Endometrial microvascular endothelial cells (primary cell): ENCODE measurements around the gene PPP1R3F. TPM values are rescaled to one million over a fixed set of nuclear protein-coding genes. Genes with fewer than 3 reads are reported as not detected.
"Not testable (repeated sequence)": the region's sequence is repeated elsewhere in the genome, so short reads cannot be mapped to it uniquely, and the experiment has no call there.

ENCODE experiments used
- in situ Hi-C: cut with HindIII; loops from 2 replicates; pipeline ENCODE4 v1.10.0; 2017; ENCODE audit warnings: low sequenced_read_pairs, low pct_unique_long_range_greater_than_20kb; ENCODE audit errors: inconsistent ontology term
- total RNA-seq: library from RNA; depleted of rRNA; stranded (reverse); fragments of >200 nt; gene quantifications from one replicate; pipeline ENCODE4 v1.2.3, GENCODE V29; 2015; ENCODE audit errors: inconsistent ontology term

Gene PPP1R3F
- total RNA-seq, 1 donor from 2014 or later, result 0.84 TPM

DNA sequence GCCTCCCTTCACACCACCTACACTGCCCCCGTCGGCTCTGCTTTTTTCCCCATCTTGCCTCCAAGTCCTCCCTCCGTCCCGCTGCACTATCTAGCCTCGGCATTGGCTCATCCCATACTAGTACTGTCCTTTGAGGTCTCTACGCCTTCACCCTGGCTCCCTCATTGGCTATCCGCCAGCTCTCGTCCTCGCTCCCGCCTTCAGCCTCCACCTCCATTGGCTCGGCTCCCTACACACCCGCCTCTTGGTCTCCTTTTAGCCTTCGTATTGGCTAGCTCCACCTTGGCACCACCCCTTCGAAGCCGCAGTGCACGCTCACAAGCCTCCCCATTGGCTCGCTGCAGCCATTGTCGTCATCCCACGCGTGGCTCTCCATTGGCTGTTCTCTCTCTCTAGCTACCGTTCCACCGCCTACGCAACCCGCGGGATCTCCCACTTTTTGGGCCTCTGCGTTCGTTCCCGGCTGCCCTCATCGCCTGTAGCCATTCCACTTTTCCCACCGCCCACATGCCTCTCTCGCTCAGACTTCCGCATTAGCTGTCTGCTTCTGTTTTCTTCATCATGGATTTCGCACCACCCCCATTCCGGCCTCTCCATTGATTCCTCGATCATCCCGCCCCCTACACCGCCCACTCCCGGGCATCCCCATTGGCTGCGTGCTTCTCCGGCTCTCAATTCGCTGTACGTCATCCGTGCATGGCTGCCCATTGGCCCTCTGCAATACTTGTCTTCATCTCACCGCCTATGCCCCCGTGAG is 405 bp upstream of the PPP1R3F start:
- in situ Hi-C loops, result no loop called here

DNA sequence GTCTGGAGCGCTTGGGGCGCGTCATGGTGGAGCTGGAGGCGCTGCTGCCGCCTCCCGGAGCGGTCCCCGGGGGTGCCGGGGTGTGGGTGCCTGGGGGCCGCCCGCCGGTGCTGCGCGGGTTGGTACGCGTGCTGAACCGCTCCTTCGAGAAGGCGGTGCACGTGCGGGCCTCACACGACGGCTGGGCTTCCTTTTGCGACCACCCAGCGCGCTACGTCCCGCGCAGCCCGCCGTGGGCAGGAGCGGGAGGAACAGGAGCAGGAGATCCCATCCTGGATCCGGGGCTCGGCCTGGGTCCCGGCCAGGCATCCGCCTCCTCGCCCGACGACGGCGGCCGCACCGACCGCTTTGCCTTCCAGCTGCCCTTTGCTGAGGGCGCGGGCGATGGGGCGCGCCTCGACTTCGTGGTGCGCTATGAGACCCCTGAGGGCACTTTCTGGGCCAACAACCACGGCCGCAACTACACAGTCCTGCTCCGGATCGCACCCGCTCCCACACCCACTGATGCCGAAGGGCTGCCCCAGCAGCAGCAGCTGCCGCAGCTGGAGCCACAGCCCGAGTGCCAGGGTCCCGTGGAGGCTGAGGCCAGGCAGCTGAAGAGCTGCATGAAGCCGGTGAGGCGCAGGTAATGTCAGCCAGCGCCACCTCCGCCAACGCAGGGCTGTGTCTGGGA is 792 bp downstream of the PPP1R3F start:
- in situ Hi-C loops, result no loop called here

DNA sequence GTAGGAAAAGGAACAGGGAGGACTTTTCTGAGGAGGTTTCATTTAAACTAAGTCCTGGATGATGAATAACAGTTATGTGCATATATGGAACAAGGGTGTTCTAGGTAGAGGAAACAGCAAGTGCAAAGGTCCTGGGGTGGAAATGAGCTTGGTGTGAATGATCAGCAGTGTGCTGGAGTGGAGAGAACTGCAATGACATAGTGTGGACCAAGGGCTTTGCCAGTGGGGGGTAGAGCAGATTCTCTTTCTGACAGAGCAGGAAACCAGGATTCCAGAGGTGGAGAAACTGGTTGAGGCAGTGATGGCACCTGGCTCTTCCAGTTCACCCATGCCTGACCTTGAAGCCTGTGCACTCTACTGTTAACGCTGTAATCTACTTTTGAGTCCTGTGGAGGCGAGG is 1.7 kb downstream of the PPP1R3F start:
- in situ Hi-C loops, result no loop called here

DNA sequence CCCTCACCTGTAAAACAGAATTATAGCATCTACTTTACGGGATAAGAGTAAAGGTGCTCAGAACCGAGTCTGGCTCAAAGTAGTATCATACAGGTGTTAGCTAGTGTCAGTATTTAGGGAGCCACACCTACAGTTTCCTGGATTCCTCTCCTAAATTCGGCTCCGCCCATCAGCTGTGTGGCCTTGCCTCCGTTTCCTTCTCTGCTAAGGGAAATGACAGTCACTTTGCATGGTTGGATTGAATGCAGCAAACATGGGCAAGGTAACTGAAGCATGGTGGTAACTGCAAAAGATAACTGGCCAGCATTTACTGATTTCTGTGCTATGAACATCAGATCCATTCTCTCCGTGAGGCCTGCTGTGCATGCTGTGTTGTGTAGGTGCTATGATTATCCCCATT is 2.8 kb downstream of the PPP1R3F start:
- in situ Hi-C loops, result no loop called here

DNA sequence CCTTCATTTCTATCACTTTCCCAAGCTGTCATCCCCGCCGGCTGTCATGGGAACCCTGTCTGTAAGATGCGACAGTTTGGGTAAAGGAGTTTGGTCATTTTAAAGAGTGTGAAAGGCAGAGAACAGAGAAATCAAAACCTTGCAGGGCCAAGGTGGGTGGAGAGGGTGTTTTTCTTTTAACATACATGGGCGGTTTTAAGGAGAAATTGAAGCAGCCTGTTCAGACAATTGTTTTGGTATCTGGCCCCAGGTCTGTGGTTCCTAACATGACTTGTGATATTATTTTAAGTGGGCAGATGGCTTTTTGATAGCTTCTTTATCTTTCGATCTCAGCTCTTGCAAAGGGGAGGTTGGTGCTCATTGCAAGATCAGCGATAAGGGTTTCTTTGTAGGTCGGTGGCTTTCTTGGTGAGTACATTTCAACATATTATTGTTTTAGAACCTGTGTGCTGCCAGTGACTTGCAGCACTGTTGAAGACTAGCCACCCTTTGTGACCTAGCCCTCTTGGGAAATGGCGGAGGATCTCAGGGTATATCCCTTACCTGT is 3.7 kb downstream of the PPP1R3F start:
- in situ Hi-C loops, result no loop called here

DNA sequence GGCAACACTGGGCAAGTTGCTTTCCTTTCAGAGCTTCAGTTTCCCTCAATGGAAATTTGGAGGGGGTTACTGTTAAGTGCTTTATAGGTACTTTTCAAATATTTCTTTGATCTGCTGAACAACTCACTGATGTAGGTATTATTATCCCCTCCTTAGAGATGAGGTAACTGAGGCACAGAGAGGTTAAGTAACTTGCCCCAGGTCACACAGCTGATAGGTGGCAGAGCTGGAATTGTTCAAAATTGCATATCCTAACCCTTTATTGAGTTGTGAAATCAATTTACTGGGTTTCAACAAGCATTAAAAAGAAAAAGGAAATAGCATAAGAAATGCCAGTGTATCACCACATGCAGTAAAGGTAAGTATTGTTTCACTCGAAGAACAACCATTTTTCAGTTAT is 6.6 kb downstream of the PPP1R3F start:
- in situ Hi-C loops, result no loop called here

DNA sequence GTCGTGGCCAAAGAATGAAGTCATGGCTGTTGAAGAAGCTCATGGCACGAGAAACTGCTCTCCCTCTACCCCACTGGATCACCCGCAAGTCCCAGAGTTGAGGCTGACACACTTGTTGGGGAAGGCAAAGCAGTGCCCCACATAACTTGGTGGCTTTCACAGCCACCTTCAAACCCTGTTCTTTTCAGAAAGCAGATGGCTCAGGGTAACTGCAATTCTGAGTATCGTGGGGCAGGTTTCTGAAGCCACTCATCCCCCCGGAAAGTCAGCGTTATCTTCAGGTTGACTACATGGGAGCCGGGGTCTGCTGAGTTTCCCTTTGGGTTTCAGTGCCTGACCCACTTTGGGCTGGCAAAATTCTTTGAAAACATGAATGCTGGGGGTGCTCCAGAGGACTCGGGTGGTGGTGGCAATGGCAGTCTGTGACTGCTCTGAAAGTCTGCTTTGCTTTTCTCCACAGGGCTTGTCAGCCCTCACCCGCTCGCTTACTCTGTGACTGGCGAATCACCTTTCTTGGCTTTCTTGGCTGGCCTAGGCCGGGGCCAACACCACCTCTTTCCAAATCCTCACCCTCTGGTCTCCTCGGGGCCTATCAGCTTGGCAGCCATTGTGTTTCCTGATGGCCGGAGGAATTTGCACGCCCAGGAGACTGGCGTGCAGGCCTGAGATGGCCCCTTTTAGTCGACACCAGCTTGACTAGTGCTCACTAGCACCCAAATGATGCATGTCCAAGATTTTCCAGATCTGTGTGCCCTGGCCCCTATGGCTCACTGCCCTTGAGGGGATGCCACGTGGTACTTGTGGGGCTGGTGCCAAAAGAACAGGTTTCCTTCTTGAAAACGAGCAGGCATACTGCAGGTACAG is 7.3 kb downstream of the PPP1R3F start:
- in situ Hi-C loops, result no loop called here

DNA sequence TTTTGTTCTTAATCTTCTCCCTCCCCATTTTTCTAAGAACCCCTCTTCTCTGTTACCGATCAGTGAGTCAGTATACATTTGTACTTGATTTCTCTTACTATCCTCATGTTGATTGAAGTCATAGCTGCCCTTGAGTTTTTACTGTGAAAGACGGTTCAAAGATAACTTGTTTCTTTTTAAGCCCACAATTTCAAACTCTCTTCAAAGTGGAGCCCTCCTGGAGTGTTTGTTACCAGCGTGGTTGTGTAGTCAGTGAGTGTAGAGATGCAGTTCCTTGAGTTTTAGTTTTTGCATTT is 7.9 kb downstream of the PPP1R3F start:
- in situ Hi-C loops, result no loop called here

DNA sequence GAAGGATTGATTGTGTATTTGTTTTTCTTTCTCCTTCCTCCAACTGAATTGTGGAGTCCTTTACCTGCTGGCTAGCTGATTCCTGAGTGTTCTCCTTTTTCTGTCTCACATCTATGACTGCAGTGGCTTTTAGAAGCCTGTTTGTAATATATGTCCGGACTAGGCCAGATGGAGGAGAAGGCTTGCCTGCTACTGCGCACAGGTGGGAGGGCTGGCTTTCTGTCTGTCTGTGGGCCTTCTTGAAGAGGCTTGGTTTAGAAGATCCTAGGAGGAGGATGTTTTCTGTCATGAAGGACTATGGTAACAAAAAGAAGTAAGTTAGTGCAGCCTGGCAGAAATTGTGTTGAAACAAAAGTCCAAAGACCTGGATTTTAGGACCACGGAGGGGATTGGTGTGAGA is 8.5 kb downstream of the PPP1R3F start:
- in situ Hi-C loops, result no loop called here

DNA sequence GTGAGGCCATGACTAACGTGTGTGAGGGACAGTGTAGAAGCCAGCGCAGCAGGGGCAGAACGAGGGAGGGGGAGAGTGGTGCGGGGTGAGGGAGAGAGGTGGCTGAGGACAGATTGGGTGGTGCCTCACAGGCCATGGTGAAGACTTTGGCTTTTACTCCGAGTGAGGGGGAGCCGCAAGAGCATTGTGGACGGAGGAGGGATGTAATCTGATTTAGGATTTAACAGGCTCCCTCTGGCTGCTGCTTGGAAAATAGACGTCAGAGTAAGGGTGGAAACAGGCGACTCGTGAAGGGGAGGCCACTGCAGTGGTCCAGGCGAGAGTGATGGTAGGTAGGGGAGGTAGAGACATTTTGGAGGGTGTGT is 13.0 kb downstream of the PPP1R3F start:
- in situ Hi-C loops, result no loop called here

DNA sequence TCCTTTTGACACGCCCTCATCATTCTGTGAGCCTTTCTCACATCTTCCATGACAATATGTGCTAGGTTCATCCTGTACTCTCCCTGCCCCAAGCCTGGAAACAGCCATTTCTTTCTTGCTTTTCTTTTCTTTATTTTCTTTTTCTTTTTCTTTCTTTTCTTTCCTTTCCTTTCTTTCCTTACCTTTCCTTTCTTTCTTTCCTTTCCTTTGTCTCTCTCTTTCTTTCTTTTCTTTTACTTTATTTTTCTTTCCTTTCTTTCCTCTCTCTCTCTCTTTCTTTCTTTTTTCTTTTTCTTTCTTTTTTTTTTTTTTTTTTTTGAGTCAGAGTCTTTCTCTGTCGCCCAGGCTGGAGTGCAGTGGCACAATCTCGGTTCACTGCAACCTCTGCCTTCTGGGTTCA is 14.6 kb downstream of the PPP1R3F start:
- in situ Hi-C loops, result no loop called here

DNA sequence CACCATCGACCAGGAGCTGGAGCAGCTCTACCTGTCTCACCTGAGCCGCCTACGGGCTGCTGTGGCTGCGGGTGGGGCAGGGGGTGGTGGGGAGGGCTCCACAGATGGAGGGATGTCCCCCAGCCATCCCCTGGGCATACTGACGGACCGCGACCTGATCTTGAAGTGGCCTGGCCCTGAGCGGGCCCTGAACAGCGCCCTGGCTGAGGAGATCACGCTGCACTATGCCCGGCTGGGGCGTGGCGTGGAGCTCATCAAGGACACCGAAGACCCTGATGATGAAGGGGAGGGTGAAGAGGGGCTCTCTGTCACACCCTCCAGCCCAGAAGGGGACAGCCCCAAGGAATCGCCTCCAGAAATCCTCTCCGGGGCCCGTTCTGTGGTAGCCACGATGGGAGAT is 16.5 kb downstream of the PPP1R3F start:
- in situ Hi-C loops, result no loop called here

DNA sequence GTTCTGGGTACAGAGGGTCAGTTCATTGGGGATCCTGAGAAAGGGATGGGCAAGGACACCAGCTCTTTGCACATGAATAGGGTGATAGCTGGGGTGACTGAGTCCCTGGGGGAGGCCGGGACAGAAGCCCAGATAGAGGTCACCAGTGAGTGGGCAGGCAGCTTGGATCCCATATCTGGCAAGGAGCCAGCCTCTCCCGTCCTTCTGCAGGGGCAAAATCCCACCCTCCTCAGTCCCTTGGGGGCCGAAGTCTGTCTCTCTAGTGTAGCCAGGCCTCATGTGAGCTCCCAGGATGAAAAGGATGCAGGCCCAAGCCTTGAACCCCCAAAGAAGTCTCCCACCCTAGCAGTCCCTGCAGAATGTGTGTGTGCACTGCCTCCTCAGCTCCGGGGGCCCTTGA is 17.0 kb downstream of the PPP1R3F start:
- in situ Hi-C loops, result no loop called here

DNA sequence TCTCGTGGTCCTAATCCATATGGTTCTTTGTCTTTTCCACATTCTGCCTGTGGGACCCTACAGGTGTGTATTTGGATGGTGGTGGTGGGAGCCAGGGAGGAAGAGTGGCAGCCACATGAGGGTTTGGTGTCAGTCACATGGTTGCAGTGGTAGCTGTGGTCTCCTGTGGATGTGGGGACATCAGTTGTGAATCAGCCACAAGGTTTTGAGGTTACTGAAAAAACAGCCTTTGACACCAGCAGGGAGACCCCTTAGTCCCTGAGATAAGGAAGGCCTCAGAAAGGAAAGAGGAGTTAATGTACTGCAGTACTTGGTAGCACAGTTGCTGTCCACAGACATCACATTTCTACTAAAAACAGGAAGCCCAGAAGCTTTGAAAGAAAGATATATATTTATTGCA is 18.1 kb downstream of the PPP1R3F start:
- in situ Hi-C loops, result no loop called here

DNA sequence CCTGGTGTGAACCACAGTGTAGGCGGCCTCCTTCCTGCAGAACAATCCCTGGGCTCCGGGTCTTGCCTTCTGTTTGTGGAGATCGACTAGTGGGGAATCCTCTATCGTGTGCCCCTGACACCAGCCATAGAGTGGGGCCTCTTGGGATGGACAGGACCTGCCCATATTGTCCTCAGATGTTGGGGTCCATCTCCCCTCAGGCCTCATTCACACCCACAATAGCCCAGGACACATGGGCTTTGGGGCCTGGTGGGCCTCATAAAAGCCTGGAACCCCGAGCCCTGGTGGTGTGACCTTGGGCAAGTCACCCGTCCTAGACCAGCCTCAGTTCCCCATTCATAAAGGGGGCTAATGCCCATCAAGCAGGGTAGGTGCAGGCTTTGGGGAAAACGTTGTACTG is 20.6 kb downstream of the PPP1R3F start:
- in situ Hi-C loops, result no loop called here

DNA sequence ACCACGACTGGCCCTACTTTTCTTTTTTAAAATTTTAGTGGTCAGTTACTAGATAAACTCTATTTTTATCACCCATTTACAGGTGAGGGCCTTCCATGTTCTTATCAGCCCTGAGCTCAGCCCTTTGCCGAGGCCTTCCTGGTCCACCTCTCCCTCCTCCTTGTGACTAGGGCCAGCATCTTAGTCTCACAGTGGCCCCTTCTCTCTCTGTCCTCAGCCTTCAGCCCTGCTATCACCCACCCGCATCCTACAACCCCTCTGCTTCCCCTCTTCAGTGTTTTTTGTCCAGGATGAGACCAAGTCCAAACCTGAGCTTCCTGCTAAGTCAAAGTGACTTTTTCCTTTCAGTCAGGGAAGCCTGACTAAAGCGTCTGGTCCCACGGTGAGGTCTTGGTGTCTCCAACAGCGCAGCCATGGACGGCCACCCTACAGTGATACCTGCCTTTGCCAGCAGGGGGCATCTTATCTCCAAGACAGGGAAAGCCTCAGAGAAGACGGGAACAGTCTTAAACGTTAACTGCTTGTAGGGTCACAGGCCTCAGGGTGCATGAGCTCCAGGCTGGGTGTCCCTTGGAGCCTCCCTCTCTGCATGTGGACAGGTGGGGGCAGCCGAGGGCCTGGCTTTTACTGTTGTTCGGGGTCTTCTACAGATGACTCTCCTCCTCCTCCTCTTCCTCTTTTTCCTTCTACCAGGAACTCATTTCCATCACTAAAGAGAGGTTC is 22.2 kb downstream of the PPP1R3F start:
- in situ Hi-C loops, result no loop called here

DNA sequence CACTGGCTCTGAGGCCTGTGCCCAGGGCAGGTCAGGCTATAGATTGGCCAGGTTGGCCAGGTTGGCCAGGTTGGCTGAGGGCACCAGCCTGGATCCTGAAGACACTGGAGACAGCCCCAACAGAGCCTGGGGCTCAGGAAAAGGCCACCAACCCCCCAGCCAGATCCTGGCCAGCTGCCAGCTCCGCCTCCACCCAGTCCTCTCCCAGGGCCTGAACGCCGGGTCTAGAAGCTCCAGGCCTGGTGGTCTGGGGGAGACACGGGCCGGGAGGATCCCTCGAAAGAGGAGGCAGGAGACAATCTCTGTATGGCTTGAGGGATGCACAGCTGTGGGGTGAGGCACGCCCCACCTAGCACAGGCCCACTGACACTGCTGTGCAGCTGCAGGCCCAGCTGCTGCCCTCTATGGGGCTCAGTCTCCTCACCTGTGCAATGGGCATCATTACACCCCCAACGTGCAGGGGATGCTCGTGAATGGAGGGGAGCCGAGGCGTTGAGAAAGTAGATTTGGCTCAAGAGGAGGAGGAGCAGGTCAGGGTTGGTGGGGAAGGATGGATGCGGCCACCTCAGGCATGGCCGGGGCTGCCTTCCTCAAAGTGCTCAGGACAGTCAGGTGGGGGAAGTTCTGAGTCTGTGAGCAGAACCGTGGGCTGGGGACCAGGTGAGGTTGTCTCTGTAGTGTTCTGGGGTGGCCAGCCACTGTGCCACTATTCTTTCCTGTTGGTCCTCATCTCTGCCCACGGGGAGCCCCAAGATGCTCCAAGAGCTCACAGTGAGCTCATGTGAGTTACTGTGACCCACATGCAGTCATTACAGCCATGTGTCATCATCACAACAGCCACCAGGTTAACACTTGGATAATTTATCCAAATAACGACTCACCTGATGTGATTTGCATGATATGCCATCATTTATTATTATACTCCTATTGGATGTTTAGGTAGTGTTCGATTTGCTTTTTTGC is 23.1 kb downstream of the PPP1R3F start:
- in situ Hi-C loops, result no loop called here

DNA sequence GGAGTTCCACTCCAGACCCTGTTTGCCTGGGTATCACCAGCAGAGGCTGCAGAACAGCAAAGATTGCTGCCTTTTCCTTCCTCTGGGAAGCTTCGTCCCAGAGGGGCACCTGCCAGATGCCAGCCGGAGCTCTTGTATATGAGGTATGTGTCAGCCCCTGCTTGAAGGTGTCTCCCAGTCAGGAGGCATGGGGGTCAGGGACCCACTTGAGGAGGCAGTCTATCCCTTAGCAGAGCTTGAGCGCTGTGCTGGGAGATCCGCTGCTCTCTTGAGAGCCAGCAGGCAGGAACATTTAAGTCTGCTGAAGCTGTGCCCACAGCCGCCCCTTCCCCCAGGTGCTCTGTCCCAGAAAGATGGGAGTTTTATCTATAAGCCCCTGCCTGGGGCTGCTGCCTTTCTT is 29.7 kb downstream of the PPP1R3F start:
- in situ Hi-C loops, result not testable (repeated sequence)
